Measurements from ENCODE around the gene SPINK9.
A peak's percentile ranks its signal among the peaks of the same experiment; 100 is the strongest.

Gene SPINK9

GRCh38 chr5:148383564-148384379 is 48.4 kb downstream of the SPINK9 start, which contains the start of gene FBXO38:
Gene FBXO38, plus strand, starts transcription at chr5:148383958. Its CDS starts 10,819 bp downstream, at chr5:148394777.
- no peaks in the 10 kb centered on the region for H3K27me3 Mint-ChIP-seq
- H3K27ac Mint-ChIP-seq, result peak within 1 kb of the TSS; percentile 98
- peak within 1 kb of the TSS; percentile 95 for H3K4me3 Mint-ChIP-seq
- H3K4me1 Mint-ChIP-seq (ENCODE audit: low read depth), result peaks cover 63% of the 10 kb centered on the region
- peaks cover 22% of the 10 kb centered on the region for H3K36me3 Mint-ChIP-seq (ENCODE audit: low read depth)
- H3K9me3 Mint-ChIP-seq, result peaks cover 1% of the 10 kb centered on the region

GRCh38 chr5:148384380-148384737 is 49.0 kb downstream of the SPINK9 start:
- Mint-ChIP-seq H3K27ac (peak overlapping the region; percentile 98), H3K36me3 (ENCODE audit: low read depth) (peaks cover 19% of the 10 kb centered on the region), H3K4me1 (ENCODE audit: low read depth) (peaks cover 69% of the 10 kb centered on the region), H3K4me3 (peak overlapping the region; percentile 95), H3K27me3 (no peaks in the 10 kb centered on the region), H3K9me3 (no peaks in the 10 kb centered on the region)

- peaks cover 19% of the 10 kb centered on the region for H3K36me3 Mint-ChIP-seq (ENCODE audit: low read depth)
- no peaks in the 10 kb centered on the region for H3K27me3 Mint-ChIP-seq
- H3K27ac Mint-ChIP-seq, result peak overlapping the region; percentile 98
- peaks cover 66% of the 10 kb centered on the region for H3K4me1 Mint-ChIP-seq (ENCODE audit: low read depth)
- no peaks in the 10 kb centered on the region for H3K9me3 Mint-ChIP-seq
- peak overlapping the region; percentile 95 for H3K4me3 Mint-ChIP-seq
Measured at GRCh38 chr5:148385094-148385493, 49.7 kb downstream of the SPINK9 start.

- Mint-ChIP-seq H3K27ac (peak overlapping the region; percentile 21), H3K9me3 (no peaks in the 10 kb centered on the region), H3K27me3 (no peaks in the 10 kb centered on the region), H3K36me3 (ENCODE audit: low read depth) (peaks cover 25% of the 10 kb centered on the region), H3K4me1 (ENCODE audit: low read depth) (peaks cover 74% of the 10 kb centered on the region), H3K4me3 (peak overlapping the region; percentile 24)
Measured at GRCh38 chr5:148386041-148386440, 50.7 kb downstream of the SPINK9 start.

GRCh38 chr5:148387325-148387724 is 52.0 kb downstream of the SPINK9 start:
- no peak overlapping the region for H3K27ac Mint-ChIP-seq
- no peaks in the 10 kb centered on the region for H3K27me3 Mint-ChIP-seq
- H3K4me3 Mint-ChIP-seq, result no peak overlapping the region
- no peaks in the 10 kb centered on the region for H3K9me3 Mint-ChIP-seq
- H3K36me3 Mint-ChIP-seq (ENCODE audit: low read depth), result peaks cover 34% of the 10 kb centered on the region
- peaks cover 85% of the 10 kb centered on the region for H3K4me1 Mint-ChIP-seq (ENCODE audit: low read depth)

- H3K27me3 Mint-ChIP-seq, result no peaks in the 10 kb centered on the region
- peak overlapping the region; percentile 43 for H3K4me3 Mint-ChIP-seq
- H3K27ac Mint-ChIP-seq, result peak overlapping the region; percentile 75
- H3K36me3 Mint-ChIP-seq (ENCODE audit: low read depth), result peaks cover 43% of the 10 kb centered on the region
- H3K4me1 Mint-ChIP-seq (ENCODE audit: low read depth), result peaks cover 87% of the 10 kb centered on the region
- H3K9me3 Mint-ChIP-seq, result no peaks in the 10 kb centered on the region
Measured at GRCh38 chr5:148388696-148389095, 53.3 kb downstream of the SPINK9 start.

All from stimulated activated naive CD8-positive, alpha-beta T cell treated with anti-CD3 and anti-CD28 coated beads, Interleukin-15, Interleukin-2, amounts not matched to agents 100 ng/mL and 50 ng/mL, for 24 hours (primary cell).